ENCODE data around the gene RALGPS2.

GRCh38 chr1:178908358-178908757 is 183.3 kb downstream of the RALGPS2 start:
- TF ChIP-seq ARNTL (CRISPR knock-in tag; IDR thresholded peaks at IDR 0.05; ENCODE audit: borderline replicate concordance, low read depth) (no peak), GLIS3 (CRISPR knock-in tag; IDR thresholded peaks at IDR 0.05) (no peak), PATZ1 (CRISPR knock-in tag; IDR thresholded peaks at IDR 0.05; ENCODE audit: borderline replicate concordance) (no peak), ZC3H10 (CRISPR knock-in tag; IDR thresholded peaks at IDR 0.05) (no peak), CREB5 (CRISPR knock-in tag; IDR thresholded peaks at IDR 0.05; ENCODE audit: low read depth) (no peak), OSR1 (CRISPR knock-in tag; IDR thresholded peaks at IDR 0.05) (no peak), SNAI2 (CRISPR knock-in tag; IDR thresholded peaks at IDR 0.05) (no peak), ZFP30 (CRISPR knock-in tag; IDR thresholded peaks at IDR 0.05) (no peak), ZFP3 (CRISPR knock-in tag; IDR thresholded peaks at IDR 0.05) (no peak)
